LoVo (cell line): ENCODE data around the gene WRAP73.

Experiments used
- DNase-seq: peaks from one replicate; pipeline ENCODE4 v3.0.0-alpha.2; 2016; ENCODE audit warnings: low spot score

Gene WRAP73

DNA sequence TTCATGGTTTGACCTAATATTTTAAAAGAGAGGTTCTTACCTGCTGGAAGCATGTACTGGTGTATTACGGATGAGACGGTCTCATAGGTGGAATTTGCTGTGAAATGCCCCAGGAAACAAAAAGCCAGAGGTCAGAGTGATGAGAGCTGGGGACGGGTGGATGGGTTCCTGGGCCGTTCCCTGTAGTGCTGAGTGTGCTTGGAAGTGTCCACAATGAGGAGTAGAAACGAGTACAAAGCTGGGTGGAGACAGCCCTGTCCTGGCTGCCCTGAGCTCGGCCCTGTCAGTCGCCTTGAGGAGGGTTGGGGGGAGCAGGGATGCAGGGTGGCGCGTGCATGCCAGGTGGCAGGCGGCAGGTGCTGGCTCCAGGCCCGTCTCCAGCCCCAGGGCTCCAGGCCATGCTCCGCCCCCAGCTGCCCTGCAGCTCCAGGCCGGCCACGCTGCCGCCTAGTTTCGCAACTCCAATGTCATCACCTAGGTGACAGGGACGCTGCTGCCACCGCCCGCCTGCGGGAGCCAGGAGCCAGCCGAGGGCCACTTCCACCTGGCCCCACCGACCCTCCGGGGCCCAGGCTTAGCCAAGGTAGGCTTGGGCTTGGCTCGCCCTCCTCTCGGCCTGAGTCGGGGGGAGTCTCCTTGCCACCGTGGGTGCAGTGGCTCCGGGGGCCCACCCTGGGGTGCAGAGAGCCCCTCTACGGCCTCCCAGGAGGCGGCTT is 18.8 kb upstream of the WRAP73 start:
- peak; percentile 65 for DNase-seq

DNA sequence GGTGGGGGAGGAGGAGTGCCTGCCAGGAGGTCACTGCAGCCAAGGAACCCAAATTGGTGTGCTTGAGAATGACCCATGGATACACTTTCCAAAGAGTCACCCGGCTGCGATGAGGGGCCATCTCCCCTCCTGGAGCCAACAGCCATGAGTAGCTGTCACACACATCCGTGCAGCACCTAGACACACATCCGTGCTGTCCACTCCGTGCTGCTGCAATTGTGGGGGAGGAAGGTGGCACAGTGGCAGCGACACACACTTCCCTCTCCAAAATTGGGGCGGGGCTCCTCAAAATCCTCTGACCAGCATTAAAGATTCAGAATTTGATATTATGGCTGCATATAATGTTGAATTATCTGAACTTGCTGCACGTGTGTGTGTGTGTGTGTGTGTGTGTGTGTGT is 18.2 kb upstream of the WRAP73 start:
- no peak for DNase-seq

DNA sequence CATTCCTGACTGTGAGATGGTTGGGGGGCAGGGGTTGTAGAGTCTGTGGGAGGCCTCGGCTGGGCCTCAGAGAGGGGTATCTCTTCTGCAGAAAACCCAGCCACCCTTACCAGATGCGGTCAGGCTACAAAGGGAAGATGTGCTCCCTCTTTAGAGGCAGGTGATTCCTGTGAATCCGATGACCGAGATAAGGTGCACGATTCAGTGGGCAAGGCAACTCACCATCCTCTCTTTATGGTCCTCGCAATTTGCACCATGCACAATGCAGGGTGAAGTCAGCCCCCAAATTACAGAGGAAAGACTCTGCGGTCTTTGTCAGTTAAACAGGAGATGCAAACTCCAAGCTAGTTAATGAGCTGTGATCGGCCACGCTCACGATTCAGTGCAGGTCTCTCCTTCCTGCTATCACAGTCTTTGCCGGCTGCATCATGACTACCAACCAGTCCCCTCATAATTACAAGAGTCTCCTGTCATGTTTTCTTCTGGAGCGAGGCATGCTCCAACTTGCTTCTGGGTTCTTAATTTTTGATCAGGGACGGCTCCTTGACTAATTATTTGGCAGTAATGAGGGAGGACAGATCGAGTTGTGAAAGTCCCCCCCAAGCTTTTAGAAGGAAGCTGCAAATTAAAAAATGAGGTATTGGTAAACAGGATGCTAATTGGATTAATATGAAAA is 14.9 kb upstream of the WRAP73 start:
- no peak for DNase-seq

DNA sequence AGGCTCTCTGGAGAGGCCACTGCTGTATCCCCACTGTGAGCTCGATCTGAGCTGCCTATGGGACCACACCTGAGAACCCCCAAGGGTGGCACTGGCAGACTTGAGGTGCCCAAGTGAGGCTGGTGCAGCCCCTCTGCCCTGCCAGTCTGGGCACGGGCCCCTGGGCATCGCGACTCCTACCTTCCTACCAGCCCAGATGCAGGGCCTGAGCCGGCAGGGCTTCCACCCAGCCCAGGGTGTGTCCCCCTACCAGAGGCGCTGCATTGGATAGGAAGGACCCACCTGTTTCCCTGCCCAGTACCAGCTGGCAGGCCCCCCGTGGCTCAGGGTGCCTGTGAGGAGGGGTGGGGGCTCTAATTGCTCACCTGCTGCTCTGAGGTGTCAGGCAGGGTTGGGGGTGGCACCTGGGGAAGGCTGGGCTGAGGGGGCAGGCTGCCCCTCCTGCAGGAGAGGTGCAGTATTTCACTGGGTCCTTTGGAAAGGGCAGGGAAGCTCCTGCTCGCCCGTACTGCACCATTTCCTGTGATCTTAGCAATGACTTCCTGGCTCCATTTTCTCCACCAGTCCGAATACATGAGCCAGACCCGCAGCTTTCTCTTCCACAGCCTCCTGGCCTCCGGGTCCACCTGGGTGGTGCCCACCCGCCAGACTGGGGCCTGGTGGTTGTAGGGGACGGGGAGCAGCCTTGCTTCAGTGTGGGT is 14.2 kb upstream of the WRAP73 start:
- DNase-seq: no peak

DNA sequence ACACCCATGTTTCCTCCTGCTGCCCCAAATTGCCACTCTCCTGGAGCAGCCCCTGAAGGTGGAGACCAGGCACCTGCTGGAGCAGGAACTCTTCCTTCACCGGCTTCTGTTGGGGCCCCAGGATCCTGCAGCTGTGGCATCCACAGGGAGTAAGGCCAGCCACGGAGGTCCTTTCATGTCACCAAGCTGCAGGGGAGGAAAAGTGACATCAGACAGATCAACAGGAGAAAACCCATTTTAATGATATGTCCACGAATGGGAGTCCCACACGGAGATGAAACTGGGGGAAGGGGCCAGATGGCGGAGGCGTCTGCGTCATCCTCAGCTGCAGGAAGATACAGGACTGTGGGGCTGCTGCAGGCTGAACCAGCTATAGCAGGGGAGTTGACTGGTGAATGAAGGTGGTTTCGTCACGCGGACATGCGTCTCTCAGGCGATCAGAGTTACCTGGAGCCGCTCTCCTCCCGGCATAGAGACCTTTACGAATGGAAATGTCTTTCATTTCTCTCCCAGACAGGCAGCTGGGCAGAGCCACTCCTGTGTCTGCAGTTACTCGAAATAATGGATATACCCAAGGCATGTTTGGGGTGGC is 12.3 kb upstream of the WRAP73 start:
- DNase-seq: no peak

- DNase-seq: no peak
Measured at GRCh38 chr1:3661631-3662030, 11.7 kb upstream of the WRAP73 start.

DNA sequence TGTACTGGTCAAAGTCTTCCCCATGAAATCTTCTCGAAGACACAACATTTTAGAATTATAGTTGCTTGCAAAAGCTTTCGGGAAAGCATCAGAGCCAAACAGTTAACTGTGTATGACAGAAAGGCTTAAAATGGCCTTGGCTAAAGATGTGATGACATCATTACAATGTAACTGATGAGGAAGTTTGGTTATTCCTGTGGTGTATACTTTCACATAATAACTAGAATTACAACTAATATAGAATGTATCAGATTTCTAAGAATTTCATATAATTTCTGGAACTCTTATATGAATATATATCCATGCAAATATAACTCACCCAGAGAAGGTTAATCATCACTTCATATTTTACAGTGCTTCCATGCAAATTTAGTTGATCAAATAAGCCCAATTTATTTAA is 10.8 kb upstream of the WRAP73 start:
- DNase-seq: no peak

DNA sequence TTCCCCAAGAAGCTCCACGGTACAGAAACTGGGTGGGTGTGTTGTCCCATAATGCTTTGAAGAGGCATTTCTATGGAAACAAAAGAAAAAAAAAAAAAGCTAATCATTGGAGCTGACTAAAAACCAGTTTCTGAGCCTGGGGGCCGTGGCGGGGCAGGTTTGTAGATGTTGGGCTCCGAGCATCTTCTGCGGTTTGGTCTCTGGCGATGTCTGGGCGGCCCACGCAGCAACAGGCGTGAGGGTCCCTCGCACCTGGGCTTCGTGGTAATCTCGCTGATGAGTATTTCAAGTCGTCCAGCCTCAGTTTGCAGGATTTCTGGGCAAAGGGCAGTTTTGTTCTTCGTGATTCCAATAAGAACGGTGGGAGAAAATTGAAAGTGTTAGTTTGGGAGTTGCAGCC is 9.2 kb upstream of the WRAP73 start:
- no peak for DNase-seq

- DNase-seq: no peak
Measured at GRCh38 chr1:3658231-3658615, 8.3 kb upstream of the WRAP73 start.

- no peak for DNase-seq
Measured at GRCh38 chr1:3657578-3658230, 7.8 kb upstream of the WRAP73 start.

DNA sequence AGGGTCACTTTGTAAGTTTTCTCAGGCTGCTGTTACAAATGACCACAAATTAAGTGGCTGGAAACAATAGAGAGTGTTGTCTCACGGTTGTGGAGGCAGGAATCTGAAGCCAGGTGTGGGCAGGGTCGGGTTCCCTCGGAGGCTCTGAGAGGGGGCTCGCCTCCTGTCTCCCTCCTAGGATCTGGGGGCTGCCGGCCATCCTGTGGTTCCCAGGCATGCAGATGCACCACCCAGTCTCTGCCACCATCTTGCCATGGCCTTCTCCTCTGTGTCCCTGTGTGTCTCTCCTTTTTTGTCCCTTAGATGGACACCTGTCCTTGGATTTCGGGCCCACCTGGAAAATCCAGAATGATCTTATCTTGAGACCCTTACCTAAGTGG is 7.2 kb upstream of the WRAP73 start:
- no peak for DNase-seq

- no peak for DNase-seq
Measured at GRCh38 chr1:3656450-3657095, 6.7 kb upstream of the WRAP73 start.

DNA sequence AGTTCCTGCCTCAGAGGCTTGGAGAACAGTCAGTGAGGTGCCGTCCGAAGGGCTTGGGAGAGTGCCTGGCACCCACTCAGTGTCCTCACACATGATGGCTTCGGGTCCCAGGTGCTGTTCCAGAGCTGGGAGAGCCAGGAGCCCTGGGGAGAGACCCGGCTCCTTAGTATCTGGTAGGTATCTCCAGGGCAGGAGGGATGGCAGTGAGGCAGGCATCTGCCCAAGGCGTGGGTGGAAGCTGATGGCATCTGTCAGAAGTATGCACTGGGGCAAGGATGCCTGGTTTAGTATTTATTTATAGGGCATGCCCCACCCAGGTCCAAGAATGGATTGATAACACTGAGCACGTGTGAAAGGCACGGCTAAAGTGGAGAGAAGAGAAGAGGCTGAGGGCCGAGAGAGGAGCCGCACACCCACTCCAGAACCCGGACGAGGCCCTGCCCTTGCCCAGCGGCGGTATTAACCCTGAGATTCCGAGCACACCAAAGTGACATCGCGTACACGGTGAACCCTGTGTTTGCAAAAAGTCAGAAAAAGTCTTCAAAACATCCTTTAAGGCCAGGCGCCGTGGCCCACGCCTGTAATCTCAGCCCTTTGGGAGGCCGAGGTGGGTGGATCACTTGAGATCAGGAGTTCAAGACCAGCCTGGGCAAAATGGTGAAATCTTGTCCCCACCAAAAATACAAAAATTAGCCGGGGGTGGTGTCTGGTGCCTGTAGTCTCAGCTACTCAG is 4.8 kb upstream of the WRAP73 start:
- no peak for DNase-seq

DNA sequence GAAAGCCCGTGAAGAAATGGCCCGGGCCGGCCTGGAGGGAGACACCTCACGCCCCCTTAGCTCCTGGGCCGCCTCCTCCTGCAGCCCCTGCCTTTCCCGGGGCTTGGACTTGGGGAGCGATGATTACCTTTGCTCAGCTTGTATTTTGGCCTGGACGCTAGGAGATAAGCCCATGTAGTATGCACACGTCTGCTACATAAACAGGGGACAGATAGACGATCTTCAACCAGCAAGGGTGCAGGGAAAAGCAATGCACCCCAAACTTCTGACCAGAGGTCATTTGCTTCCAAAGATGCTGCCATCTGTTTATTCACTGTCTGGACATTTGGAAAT is 3.3 kb upstream of the WRAP73 start:
- no peak for DNase-seq

DNA sequence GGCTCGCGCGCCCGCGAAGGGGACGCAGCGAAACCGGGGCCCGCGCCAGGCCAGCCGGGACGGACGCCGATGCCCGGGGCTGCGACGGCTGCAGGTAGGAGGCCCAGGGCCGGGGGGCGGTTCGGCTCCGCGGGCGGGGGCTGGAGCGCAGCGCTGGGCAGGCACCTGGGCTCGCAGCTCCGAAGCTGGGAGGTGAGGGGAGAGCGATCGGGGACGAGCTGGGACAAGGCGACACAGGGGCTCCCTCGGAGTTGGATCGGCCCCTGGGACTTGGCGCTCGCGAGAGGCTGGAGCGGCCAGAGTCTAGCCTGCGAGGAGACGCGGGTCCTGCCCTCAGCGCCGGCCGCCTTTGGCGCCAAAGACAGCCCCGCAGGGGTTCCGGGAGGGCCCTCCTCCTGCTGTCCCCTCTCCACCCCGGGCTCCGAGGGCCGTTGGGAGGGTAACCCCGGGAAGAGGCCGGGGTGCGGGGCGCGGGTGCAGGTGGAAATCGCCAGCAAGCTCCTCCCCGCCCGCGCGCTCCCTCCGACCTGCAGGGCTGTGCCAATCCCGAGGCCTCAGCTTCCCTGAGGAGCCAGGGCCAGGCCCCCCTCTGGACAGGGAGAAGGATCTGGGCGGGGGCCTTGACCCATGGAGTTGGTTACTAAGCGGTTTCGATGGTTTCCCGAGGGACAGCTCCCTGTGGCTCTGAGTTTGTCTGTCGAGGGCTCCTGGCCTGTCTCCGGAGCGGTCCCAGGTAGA is 2.8 kb upstream of the WRAP73 start:
- peak; percentile 9 for DNase-seq

- DNase-seq: peak; percentile 42
Measured at GRCh38 chr1:3651930-3652547, 2.1 kb upstream of the WRAP73 start, which contains the start of gene TP73. Gene TP73, plus strand, starts transcription at chr1:3652516. Its CDS starts 29,850 bp downstream, at chr1:3682366.

DNA sequence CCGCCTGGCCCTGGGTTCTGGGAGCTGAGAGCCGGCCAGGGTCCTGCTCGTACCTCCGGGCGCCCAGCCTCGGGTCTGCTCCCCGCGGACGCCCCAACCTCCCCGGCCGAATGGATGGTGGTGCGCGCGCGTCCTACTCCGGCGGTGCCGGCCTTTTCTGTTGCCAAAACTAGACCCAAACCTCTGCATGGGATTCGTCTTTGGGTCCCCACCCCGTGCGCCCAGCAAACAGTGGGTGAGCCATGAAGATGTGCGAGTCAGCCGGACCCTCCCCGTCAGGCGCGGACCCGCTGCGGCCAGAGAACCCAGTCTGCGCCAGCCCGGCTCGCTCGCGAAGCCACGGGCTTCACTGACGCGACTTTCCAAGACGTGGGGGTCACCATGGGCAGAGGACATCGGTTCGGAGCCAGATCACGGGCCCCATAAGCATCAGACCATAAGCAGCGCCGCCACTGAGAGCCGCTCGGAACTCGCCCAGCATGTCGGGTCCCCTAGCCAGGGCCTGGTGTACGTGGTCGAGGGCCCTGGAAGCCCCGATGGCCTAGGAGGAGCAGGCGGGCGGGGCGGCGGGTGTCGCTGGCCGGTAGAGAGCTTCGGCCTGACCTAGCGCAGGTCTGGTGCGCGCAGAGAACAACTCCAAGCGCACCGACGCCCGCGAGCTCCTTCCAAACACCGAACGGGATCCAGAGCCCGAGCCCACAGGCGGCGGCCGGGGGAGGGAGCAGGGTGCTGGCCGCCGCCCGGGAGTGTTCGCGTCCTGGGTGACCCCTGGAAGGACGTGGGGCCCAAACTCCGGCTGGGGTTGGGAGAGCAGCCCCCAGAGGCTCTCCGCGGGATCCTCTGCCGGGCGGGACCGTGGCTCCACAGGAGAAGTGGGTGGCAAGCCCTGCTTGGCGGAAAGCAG is 1.4 kb upstream of the WRAP73 start:
- no peak for DNase-seq

DNA sequence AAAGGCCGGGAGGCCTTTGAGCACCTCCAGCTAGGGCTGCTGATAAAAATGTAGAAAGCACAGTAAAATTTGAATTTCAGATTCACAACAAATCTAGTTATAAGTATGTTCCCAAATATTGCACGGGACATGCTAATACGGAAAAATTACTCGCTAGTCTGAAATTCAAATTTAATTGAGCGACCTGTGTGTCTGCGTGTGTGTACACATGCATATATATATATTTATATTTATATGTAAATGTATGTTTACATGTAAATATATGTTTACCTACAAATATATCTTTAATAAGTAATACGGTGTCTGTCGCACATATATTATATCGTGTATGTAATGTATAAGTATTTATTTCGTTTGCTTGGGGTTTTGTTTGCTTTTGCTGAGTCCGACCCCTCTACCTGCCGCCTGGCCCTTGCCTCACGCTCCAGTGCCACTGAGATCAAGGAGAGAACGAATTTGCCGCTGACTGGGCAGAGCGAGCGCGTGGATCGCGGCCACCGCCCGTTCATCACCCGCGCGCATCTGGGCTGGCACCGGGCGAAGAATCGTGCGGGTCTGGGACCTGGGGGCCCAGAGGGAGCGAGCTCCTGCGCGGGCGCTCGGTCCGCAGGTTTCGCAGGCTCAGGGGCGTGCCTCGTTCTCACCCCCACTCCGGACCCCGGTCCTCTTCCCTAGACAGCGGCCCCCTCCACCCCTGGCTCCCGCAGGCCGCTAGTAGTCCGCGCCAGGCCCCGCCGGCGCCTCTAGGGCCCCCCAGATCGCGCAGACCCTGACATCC is 534 bp upstream of the WRAP73 start:
- DNase-seq: no peak
